Gastrocnemius medialis (tissue), 4 donors: Measurements from ENCODE around the gene MARK3. TPM values are rescaled to one million over a fixed set of nuclear protein-coding genes. Genes with fewer than 3 reads are reported as not detected.
A peak's percentile ranks its signal among the peaks of the same experiment; 100 is the strongest.

Experiments used
- ATAC-seq, 2 donors: fragments of 150-250 bp; one replicate each; pipeline ENCODE4 v1.9.1; 2016
- DNase-seq, 2 donors: peaks; one replicate each; pipeline ENCODE4 v3.0.0-alpha.2; 2019
- H3K27ac ChIP-seq, 4 donors: fragments of 200-600 bp; sonication (generic); 1 replicate in 1 of 4; 2 replicates in 3 of 4; pipeline ENCODE4 v1.5.1; 2016 to 2018; ENCODE audit warnings: mild to moderate bottlenecking in 2 of 4, moderate library complexity in 1 of 4
- H3K27me3 ChIP-seq, 3 donors: fragments of 200-600 bp; sonication (generic) in 2 of 3; 1 replicate in 1 of 3; 2 replicates in 2 of 3; pipeline versions ENCODE4 v1.5.1 to v1.6.0; 2016 to 2019; ENCODE audit warnings: mild to moderate bottlenecking in 1 of 3, moderate library complexity in 1 of 3
- H3K36me3 ChIP-seq, 2 donors: fragments of 200-600 bp; sonication (generic) in 1 of 2; one replicate each; pipeline ENCODE4 v1.5.1; 2017 to 2018
- H3K4me1 ChIP-seq, 2 donors: fragments of 200-600 bp; sonication (generic) in 1 of 2; one replicate each; pipeline ENCODE4 v1.5.1; 2016 to 2017; ENCODE audit warnings: mild to moderate bottlenecking in 2 of 2
- H3K4me3 ChIP-seq, 4 donors: fragments of 200-600 bp; sonication (generic) in 3 of 4; 1 replicate in 1 of 4; 2 replicates in 3 of 4; pipeline ENCODE4 v1.5.1; 2016 to 2019; ENCODE audit warnings: mild to moderate bottlenecking in 2 of 4
- H3K9me3 ChIP-seq, 3 donors: fragments of 200-600 bp; sonication (generic) in 2 of 3; 1 replicate in 1 of 3; 2 replicates in 2 of 3; pipeline ENCODE4 v1.5.1; 2016 to 2019
- CTCF ChIP-seq, 5 experiments: fragments of 450-650 bp in 3 of 5; fragments of 200-600 bp in 2 of 5; sonication (generic) in 2 of 5; IDR thresholded peaks in 4 of 5; conservative IDR thresholded peaks in 1 of 5; 1 replicate in 4 of 5; 2 replicates in 1 of 5; pipeline ENCODE4 v1.5.1; 2016 to 2019; ENCODE audit warnings: antibody characterized with exemption in 5 of 5, mild to moderate bottlenecking in 3 of 5, moderate library complexity in 3 of 5
- POLR2A ChIP-seq, 2 donors: fragments of 450-650 bp; IDR thresholded peaks; one replicate each; pipeline ENCODE4 v1.6.1; 2017; ENCODE audit warnings: antibody characterized with exemption in 2 of 2, mild to moderate bottlenecking in 2 of 2, moderate library complexity in 2 of 2
- in situ Hi-C, 4 donors: fragments of 200-750 bp; cut with MboI; loops; one replicate each; pipeline versions ENCODE4 v1.15.0 to v1.8.0; 2017; ENCODE audit warnings: low sequenced_read_pairs in 4 of 4
- intact Hi-C: fragments of 100-400 bp; cut with DNase I; formaldehyde crosslinking; loops from one replicate; pipeline ENCODE4 v1.15.1; 2023; ENCODE audit warnings: low total_unique reads
- total RNA-seq, 4 donors: library from RNA; depleted of rRNA; stranded (reverse); fragments of >200 nt; gene quantifications; one replicate each; pipeline versions ENCODE4 v1.1.0 to v1.2.3, GENCODE V29; 2016

MARK3 gene
- total RNA-seq, result 10 to 100 TPM; 60.2 to 73.1 (median 71.6) TPM

GRCh38 chr14:103385152-103385928, at the start of gene MARK3:
Gene MARK3 (plus strand): TSS chr14:103385415. CDS start chr14:103386030, 615 bp downstream.
- intact Hi-C loops (loop anchor here (5.0 kb wide), 3 partner anchors 167 to 1068 kb away; partner anchors contain the start of genes KLC1 and ZNF839), in situ Hi-C loops (no loop called here)
- peak; percentile 90 for ATAC-seq
- Histone ChIP-seq H3K4me1 (peaks cover 25% of the 10 kb centered on the region in 2 donors), H3K9me3 (no peaks in the 10 kb centered on the region), H3K36me3 (no peaks in the 10 kb centered on the region), H3K27me3 (no peaks in the 10 kb centered on the region), H3K4me3 (peak within 1 kb of the TSS; percentile 78 to 100 (median 87)), H3K27ac (peak within 1 kb of the TSS; percentile 94 to 100 (median 98))
- DNase-seq, result peak; percentile 95 to 96
- TF ChIP-seq CTCF (IDR thresholded peaks at IDR 0.05 in 4 of 5, conservative IDR thresholded peaks at IDR 0.05 in 1 of 5) (peak; percentile 33 to 50 (median 36)), POLR2A (IDR thresholded peaks at IDR 0.05) (peak; percentile 93 to 96)

- TF ChIP-seq POLR2A (IDR thresholded peaks at IDR 0.05) (no peak), CTCF (IDR thresholded peaks at IDR 0.05 in 4 of 5, conservative IDR thresholded peaks at IDR 0.05 in 1 of 5) (no peak)
- in situ Hi-C loops (loop anchor here in 1 of 4 donors (10.0 kb wide), 1 partner anchor 59 kb away; no protein-coding TSS in a partner anchor), intact Hi-C loops (no loop called here)
- DNase-seq (no peak), ATAC-seq (no peak)
- Histone ChIP-seq H3K4me3 (peak overlapping the region in 2 of 4 donors; percentile 87 to 100), H3K27ac (peak overlapping the region; percentile 92 to 100 (median 98)), H3K27me3 (no peaks in the 10 kb centered on the region), H3K9me3 (no peaks in the 10 kb centered on the region), H3K36me3 (peaks cover 4 to 57% of the 10 kb centered on the region in 2 donors), H3K4me1 (peaks cover 34 to 44% of the 10 kb centered on the region in 2 donors)
Measured at GRCh38 chr14:103336191-103336590, 49.0 kb upstream of the MARK3 start.

GRCh38 chr14:103337794-103338193, 47.4 kb upstream of the MARK3 start:
- Histone ChIP-seq H3K27ac (no peak overlapping the region), H3K27me3 (no peaks in the 10 kb centered on the region), H3K36me3 (peaks cover 4 to 73% of the 10 kb centered on the region in 2 donors), H3K4me3 (no peak overlapping the region), H3K4me1 (peaks cover 26 to 32% of the 10 kb centered on the region in 2 donors), H3K9me3 (no peaks in the 10 kb centered on the region)
- intact Hi-C loops, result no loop called here
- ATAC-seq, result no peak
- in situ Hi-C loops, result loop anchor here in 1 of 4 donors (10.0 kb wide), 1 partner anchor 57 kb away; no protein-coding TSS in a partner anchor
- no peak for DNase-seq
- TF ChIP-seq CTCF (IDR thresholded peaks at IDR 0.05 in 4 of 5, conservative IDR thresholded peaks at IDR 0.05 in 1 of 5), result no peak
- TF ChIP-seq POLR2A (IDR thresholded peaks at IDR 0.05), result no peak

- intact Hi-C loops, result no loop called here
- no peaks in the 10 kb centered on the region for H3K27me3 ChIP-seq
- in situ Hi-C loops, result loop anchor here in 1 of 4 donors (10.0 kb wide), 1 partner anchor 55 kb away; no protein-coding TSS in a partner anchor
Measured at GRCh38 chr14:103339561-103339960, 45.7 kb upstream of the MARK3 start.

More at GRCh38 chr14:103339561-103339960, 45.7 kb upstream of the MARK3 start:
- H3K4me1 ChIP-seq, result peaks cover 22 to 32% of the 10 kb centered on the region in 2 donors
- H3K4me3 ChIP-seq, result no peak overlapping the region
- no peak overlapping the region for H3K27ac ChIP-seq
- no peak for ATAC-seq
- no peak for DNase-seq
- H3K9me3 ChIP-seq, result no peaks in the 10 kb centered on the region
- H3K36me3 ChIP-seq, result peaks cover 4 to 91% of the 10 kb centered on the region in 2 donors
- no peak for TF ChIP-seq POLR2A (IDR thresholded peaks at IDR 0.05)
- TF ChIP-seq CTCF (IDR thresholded peaks at IDR 0.05 in 4 of 5, conservative IDR thresholded peaks at IDR 0.05 in 1 of 5), result no peak
